Activated CD8-positive, alpha-beta memory T cell treated with anti-CD3 and anti-CD28 coated beads for 48 hours (primary cell): ENCODE data around the gene PSMD1.
"Not testable (repeated sequence)": the region's sequence is repeated elsewhere in the genome, so short reads cannot be mapped to it uniquely, and the experiment has no call there.

Experiments used
- DNase-seq, 3 experiments: peaks; one replicate each; pipeline ENCODE4 v3.0.0-alpha.2; 2020; ENCODE audit warnings: low read depth in 2 of 3, low spot score in 2 of 3

Gene PSMD1

DNA sequence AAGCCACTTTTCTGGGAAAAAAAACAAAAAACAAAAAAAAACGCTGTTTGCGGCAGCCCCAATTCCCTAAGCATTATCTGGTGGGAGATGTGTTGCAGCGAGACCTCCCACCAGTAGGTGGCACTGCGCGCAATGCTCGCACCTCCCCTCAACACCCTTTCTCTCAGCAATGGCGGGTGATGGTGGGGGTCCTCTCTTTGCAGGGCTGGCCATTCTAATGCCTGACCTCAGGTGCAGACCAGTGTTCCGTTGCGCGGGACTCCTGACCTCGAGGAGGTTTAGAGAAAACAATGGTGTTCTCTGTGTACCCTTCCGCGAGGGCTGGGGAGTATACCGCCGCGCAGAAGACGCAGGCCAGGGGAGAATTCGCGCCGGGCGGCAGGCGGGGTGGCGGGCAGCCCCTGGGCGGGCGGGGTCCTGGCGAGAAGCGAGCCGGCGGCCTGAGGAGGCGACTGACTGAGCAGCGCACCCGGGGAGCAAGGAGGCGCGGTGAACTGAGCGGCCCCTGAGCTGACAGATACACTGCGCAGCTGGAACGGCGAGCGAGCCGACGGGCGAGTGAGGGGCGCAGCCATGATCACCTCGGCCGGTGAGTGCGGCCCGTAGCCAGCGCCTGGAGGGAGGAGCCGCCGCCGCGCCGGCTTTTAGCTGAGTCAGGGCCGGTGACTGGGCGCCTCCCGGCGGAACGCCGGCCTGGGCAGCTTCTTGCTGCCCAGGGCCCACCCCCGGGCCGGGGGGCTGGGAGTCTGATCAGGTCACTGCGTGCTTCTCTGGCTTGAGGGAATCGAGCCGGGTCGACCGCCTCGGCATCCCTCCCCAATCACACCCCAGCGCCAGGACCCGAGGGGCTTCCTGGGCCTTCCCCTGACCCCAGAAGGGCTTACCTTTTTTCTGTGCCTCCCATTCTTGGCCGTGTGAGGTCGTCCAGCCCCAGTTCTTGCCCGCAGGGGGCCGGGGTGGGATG, at the start of gene PSMD1:
Gene PSMD1 (plus strand): TSS at position 415 of the 964 bp plus-strand sequence. CDS start 159 bp downstream, at position 574.
- DNase-seq, result peak; percentile 81 to 92 (median 83)

DNA sequence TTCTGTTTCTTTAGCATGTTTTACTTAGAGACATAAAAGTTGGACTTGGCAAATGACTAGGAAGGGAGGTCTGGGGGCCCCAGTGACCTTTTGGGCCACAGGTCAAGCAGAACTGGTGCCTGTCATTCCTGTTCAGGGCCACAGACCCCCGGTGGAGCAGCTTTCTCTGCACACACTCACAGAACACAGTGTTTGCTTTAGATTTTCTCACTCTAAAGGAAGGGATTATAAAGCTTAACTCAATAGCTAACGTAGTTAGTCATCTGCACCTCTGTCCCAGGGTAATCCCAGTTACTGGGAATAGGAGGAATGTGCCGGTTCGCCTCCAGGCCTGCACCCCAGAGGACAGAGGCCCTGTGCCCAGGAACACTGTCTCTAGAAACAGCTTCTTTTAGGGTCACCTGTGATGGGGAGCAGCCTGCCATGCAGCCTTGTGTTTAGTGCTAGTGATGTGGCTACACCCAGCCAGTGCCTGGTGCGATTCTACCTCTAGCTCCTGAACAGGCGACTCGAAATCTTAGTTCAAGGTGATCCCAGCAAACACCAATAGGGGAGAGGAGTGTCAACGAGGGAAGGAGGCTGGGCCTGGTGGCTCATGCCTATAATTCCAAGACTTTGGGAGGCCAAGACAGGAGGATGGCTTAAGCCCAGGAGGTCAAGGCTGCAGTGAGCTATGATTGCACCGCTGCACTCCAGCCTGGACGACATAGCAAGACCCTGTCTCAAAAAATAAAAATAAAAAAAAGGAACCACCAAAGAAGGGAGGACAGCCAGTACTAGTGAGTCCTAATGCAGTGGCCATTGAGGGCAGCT, 49.2 kb upstream of the PSMD1 start:
- DNase-seq, result no peak

DNA sequence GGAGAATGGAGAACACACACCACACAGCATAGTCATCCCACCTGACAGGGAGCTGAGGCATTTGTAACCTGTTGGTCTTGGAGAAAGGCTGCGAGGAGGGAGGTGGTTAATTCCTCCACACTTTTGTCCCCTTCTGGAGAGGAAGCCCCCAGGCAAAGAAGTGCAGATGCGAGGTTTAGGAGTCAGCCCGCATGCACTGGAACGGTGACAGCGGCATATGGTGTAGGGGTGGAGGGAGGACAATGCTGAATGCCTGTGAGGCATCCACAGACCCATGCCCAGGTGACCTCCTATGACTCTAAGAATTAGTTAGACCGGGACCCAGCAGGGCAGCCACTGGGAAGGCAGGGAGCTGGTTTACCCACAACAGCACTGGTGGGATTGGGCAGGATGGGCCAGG, 48.5 kb upstream of the PSMD1 start:
- DNase-seq, result no peak

DNA sequence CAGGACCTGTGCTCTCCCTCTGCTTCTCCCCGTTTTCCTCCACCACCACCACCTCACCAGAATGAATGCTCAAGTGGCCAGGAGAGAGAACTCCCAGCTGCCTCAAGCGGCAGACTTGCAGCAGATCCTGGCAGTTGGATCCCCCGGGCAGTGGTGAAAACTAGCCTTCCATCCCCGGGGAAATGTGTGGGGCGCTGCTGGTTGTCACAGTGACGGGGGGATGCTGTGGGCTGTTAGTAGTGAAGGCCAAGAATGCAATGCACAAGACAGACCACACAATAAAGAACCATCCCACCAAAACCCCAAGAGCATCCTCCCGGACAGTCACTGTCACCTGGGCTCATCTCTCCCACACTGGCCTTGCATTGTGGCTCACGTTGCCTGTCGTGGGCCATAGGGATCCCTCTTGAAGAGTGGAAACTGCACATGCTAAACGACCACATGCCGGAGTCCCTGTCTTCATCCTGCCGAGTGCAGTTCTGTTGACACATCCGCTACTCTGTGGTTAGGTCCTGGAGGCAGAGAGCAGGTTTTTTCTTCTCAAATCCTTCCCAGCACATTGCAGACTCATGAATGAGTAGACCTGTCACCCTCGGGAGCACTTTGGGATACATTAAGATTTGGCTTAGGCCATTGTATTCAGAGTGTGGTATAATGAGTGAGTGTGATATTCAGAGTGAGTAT, 47.3 kb upstream of the PSMD1 start:
- DNase-seq, result no peak

DNA sequence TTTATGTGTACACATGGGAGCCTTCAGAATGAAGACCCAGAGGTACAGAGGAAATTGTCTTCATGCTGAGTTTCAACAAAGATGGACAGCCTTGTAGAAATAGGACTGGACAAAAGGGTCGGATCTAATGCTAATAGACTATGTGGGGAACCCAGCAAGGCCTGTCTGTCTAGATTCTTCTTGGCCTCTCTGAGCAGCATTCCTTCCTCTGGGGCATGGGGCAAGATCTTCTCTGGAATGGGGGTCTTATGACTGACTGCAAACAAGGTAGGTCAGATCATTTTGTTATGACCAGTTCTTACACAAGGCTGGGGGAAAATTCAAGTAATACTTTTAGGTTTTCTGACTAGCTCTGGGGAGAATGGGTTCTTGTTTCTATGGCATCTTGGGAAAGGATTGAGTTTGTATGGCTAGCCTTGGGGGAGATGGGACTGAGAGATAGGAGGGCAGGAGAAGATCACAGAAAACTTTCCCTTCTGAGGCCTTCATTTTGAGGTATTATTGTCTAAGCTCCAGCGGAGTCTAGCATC, 46.4 kb upstream of the PSMD1 start:
- DNase-seq, result no peak

DNA sequence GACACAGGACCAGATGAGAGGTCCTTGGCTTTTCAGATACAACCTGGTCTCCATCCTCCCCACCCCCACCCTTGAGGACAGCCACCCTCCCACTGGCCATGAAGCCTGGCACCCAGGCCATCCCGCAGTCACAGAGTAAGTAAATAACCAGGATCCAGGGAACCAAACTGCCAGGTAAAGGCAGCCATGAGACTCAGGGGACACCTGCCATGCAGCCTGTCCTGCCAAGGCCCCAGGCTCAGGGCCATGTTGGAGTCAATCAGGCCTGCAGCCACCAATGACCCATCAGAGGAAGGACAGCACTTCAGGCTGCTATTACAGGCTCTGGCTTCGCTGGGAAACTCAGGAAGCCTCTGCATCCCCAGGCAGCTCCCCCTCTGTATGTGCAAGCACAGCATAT, 45.1 kb upstream of the PSMD1 start:
- DNase-seq, result no peak

DNA sequence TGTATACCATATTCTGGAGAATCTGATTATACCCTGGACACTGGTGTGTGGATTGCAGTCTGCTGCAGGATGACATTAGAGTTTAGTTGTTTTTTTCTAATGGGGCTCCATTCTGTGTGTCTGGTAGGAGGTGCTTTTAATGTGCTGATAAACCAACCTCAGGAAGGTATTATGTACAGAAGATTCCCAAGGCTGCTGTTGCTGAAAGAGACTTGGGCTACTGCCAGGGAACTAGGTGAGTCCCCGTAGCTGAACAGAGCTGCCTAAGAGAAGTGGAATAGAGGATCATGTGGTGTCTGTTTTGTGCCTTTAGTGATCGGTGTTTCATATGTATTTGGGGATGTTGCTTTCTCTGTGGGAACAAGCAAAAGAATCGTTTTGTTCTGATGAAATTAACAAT, 44.2 kb upstream of the PSMD1 start:
- no peak for DNase-seq

DNA sequence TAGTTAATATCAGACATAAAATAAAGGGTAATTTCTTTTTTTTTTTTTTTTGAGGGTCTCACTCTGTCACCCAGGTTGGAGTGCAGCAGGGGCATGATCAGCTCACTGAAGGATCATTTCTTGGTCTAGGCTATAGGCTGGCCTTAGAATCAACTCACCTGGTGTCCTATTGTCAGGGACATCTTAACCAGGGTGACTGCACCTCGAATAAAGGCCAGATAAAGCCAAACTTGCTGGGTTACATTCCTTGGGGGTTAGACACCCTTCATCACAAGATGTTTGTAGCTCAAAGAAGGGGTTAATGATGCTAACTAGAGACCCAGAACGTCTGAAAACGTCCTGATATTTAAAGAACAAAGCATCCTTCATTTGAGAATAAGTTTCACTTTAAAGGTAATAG, 42.8 kb upstream of the PSMD1 start:
- no peak for DNase-seq

DNA sequence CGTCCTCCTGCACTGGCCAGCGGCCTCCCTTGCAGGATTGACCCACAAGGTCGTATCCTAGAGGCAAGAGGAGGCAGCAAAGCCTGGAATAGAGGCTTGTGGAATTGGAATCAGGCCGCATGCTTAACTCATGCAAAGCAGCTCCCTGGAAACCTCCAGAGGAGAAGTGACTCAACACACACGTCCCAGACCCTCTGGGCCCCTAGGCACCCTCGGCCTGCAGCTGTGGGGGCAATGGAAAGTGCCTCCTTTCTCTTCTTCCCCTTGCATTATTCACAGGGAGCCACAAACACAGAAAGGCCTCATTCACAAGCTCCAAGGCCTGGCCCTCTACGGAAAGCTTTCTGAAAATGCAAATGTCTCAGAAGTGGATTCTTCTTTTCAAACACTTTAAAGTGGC, 41.2 kb upstream of the PSMD1 start:
- no peak for DNase-seq

DNA sequence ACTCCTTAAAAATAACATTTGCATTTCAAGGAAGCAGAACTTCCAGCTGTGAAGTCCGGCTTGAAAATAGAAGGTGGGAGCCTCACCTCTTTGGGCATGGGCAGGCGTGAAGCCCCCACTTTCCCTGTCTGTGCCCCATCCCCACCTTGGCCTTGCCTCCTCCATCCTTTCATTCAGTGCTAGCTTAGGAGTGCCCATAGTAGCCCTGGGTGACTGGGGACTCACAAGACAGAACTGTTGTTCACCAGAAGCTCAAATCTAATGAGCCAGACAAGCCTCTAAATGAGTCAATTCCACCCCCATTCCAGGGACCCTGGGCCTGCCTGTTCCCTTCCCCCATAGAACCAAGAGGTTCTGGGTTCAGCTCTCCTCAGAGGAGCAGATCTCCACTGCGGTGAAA, 40.7 kb upstream of the PSMD1 start:
- DNase-seq, result no peak

DNA sequence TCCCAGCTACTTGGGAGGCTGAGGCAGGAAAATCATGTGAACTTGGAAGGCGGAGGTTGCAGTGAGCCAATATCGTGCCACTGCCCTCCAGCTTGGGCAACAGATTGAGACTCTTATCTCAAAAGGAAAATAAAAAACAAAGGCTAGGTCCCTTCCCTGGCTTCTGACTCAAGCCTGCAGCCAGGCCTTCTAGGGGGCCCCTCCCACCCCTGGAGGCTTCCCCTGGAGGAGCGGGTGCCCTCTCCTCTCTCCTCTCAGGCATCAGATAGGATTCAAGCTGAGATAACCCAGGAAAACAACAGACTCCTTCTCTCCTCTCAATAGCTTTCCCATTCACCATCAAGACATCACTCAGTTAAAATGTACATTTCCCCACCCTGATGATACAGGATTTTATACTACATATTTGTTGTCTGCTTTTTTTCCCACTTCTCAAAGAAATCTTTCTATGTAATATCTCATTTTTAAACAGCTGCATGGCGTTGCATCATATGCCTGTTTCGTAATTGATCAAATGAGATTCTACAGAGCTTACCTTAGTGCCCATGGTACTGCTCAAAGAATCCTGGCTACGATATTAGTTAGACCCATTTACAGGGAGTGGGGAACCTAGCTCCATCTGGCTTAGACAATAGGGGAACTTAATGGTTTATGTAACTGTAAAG, 40.0 kb upstream of the PSMD1 start:
- no peak for DNase-seq

DNA sequence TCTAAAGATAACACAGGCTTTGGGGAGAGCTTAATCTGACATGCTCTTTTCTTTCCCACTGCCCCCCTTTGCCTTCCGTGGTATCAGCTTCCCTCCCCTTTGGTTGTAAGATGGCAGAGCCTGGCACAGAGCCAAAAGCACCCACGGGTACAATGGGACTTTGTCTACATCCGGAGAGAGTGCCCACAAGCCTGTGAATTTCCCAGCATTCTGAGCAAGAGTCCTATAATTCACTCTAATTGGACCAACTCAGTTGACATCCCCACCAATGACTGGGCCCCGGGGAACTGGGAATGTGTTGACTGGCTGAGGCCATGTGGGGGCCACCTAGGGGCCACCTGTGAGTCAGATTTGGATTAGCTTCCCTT, 39.5 kb upstream of the PSMD1 start:
- DNase-seq, result no peak

DNA sequence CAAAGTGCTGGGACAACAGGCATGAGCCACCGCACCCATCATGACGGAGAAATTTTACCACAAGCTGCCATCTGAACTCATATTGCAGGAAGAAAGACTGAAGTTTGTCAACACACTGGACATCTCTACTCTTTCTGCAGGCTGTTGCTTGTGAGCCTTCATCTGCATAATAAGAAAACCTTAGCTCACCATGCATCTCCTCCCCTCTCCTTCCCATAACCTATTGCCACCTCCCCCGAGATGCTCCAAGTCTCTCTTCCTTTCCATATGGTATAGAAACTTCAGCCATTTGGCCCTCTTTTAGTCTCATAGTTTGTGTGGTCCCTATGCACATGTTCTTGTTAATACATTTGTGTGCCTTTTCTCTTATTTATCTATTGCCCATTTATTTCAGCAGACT, 38.5 kb upstream of the PSMD1 start:
- DNase-seq, result no peak

DNA sequence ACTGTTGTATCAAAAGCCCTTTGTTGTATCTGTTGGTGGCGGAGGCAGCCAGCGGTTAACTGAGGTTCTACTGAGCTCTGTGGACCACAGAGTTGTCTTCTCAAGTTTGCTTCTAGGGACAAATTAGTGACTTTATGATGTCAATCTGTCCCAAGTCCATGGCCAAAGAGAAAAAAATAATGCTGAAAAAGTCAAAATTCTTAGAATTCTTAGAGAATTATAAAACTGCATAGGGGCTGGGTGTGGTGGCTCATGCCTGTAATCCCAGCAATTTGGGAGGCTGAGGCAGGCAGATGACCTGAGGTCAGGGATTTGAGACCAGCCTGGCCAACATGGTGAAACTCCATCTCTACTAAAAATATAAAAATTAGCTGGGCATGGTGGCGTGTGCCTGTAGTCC, 31.6 kb upstream of the PSMD1 start:
- DNase-seq, result not testable (repeated sequence)

DNA sequence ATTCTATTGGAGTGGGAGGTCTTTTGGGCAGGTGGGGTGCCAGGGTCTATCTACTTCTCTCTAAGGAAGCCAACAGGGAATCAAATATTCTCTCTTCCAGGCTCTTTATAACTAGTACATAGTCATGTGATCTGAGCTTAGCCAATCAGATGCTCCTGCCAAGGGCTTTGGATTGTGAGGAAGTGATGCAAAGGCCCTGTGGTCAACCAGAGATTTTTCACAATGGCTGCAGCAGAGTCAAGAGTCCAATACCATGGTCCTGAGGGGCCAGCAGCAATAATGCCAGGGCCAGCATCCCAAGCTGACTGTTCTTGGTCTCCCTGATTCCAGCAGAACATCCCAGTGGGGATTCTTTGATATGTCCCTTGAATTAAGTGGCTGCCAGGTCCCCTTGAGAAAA, 27.8 kb upstream of the PSMD1 start:
- DNase-seq, result no peak

DNA sequence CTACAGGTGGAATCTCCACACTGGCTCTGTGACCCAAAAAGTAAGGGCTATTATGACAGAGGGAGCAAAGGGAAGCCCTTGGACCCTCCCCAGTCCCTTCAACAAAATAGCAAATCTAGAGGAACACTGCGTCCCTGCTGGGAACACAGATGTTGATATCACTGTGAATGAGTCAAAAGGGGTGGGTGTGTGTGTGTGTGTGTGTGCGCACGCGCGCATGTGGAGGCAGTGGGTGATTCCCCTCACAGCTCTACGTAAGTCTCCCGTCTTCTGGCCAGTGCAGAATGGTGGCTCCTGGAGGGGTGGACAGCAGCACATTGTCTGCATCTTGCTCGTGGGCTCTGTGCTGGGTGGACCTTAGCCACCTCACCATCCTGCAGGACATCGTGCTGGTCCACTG, 27.1 kb upstream of the PSMD1 start:
- DNase-seq, result no peak

DNA sequence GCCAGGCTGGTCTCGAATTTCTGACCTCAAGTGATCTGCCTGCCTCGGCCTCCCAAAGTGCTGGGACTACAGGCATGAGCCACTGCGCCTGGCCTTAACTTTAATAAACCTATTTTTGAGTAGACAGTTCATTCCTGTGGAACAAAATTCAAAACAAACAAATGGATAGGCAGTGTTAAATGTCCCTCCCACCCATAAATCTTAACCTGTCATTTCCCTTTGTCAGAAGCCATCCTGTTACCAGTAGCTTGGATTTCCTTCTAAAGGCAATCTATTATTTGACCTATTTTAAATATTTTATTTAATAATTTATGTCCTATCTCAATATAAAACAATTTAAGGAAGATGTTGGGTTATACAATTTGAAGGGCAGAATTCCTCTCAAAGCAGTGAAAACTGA, 25.9 kb upstream of the PSMD1 start:
- no peak for DNase-seq

DNA sequence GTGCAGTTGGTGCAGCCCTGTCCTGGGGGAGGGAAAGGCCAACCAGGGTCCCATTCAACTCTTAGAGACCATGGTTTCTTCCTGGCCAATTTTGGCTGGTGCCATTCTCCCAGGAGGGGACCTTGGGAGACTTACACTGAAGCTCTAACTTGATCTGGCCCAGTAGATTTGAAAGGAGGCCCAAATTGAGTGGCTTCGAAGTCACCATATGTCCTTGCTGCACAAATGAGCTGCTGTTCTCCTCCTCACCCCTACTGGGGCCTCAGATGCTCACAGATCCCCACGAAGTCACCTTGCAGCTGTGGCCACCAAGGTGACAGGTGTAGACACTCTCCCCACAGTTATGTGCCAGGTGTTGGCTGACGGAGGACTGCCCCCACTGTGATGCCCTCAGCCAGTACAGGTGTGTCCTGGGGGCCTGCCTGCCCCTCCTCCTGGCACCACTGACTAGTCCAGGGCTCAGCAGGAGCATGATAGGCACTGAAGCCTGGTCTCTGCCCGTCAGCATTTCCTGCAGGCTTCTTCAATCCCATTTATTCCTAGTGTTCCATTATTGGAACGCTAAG, 24.0 kb upstream of the PSMD1 start:
- no peak for DNase-seq

DNA sequence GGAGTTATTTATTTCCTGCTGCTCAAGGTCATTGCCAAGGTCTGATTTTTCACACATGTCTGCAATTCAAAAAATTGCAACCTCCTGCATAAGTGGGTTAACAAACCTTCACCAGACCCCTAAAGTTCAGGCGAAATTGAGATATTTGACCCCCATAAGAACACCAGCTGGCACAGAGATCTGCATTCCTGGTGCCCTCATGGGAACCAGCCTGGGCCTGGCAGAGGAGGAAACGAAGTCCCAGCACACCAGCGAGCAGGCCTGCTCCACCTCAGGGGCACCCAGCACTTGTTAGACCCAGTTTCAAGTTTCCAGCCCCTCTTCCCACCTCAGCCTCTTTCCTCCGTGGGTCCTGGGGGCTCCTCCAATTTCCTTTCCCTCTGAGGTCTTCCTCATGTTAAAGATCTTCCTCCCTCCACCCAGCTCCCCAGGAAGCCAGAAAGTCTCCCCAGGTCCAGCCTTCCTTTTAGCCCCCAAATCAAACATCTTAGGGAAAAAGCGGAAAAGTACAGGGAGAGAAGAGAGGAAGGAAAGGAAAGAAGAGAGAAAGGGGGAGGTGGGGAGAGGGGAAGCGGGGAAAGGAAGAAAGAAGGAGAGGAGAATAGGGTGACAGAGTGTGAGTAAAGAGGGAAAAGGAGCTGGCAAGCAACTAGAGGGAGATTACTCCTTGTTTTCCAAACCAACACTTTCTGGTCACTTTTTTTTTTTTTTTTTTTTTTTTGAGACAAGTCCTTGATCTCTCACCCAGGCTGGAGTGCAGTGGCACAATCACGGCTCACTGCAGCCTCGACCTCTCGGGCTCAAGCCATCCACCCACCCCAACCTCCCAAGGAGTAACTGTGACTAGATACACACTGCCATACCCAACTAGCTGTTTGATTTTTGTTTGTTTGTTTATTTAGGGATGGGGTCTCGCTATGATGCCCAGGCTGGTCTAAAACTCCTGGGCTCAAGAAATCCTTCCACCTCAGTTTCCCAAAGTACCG, 23.2 kb upstream of the PSMD1 start:
- DNase-seq, result no peak
